ENCODE results near the gene FAM83E.

DNA sequence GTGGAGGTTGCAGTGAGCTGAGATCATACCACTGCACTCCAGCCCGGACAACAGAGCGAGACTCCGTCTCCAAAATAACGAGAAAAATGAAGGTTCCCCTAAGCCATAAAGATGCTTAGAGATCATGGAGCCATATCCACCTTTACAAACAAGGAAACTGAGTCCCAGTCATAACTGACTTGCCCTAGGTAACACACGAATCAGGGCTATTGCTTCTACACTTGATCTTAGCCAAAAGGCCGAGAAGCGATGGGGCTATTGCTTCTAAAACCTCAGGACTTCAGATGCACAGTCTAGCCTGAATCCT lies 19.1 kb upstream of the FAM83E start:
- TF ChIP-seq, protein P1, sequence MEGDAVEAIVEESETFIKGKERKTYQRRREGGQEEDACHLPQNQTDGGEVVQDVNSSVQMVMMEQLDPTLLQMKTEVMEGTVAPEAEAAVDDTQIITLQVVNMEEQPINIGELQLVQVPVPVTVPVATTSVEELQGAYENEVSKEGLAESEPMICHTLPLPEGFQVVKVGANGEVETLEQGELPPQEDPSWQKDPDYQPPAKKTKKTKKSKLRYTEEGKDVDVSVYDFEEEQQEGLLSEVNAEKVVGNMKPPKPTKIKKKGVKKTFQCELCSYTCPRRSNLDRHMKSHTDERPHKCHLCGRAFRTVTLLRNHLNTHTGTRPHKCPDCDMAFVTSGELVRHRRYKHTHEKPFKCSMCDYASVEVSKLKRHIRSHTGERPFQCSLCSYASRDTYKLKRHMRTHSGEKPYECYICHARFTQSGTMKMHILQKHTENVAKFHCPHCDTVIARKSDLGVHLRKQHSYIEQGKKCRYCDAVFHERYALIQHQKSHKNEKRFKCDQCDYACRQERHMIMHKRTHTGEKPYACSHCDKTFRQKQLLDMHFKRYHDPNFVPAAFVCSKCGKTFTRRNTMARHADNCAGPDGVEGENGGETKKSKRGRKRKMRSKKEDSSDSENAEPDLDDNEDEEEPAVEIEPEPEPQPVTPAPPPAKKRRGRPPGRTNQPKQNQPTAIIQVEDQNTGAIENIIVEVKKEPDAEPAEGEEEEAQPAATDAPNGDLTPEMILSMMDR (IDR thresholded peaks at IDR 0.05 in 4 of 5, conservative IDR thresholded peaks at IDR 0.05 in 1 of 5), result no peak
- TF ChIP-seq POLR2A (IDR thresholded peaks at IDR 0.05), result no peak
